ENCODE measurements around the gene TRMT11.

DNA sequence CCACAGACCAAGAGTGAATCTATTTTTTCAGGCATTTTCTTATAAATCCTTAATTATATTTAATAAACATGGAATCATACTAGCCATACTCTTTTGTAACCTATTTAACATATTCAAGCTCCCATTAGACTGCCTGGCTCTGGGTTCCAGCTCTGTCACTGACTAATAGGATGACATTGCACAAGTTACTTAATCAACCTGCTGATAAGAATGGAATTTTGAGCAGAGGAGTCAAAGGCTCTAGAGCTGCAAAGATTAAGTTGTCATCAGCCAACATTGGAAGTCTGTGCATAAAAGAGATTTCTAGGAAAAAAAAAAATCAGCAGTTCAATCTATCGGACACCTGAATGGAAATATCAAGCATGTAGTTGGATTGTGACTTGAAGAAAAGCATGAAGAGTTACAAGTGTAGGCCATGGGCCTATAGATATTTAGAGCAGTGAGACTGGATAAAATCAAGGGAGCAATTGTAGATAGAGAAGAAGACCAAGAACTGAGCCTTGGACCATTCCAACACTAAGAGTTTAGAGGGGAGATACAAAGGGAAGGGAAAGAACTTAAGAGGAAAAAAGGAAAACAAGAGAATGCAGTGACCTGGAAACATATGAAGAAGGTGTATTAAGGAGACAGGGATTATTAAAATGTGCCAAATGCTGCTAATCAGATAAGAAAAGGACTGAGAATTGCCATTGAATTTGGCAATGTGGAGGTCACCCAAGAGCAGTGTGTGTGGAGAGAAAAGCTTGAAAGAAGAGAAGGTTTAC is 40.8 kb upstream of the TRMT11 start:
- TF ChIP-seq ZNF596 (tag by site-specific recombination; IDR thresholded peaks at IDR 0.05) (no peak), ZNF530 (tag by site-specific recombination; IDR thresholded peaks at IDR 0.05; ENCODE audit: low read depth) (no peak), ZNF155 (tag by site-specific recombination; IDR thresholded peaks at IDR 0.05) (no peak), ZNF175 (tag by site-specific recombination; IDR thresholded peaks at IDR 0.05) (no peak), ZNF610 (tag by site-specific recombination; IDR thresholded peaks at IDR 0.05; ENCODE audit: borderline replicate concordance) (no peak), ZNF362 (tag by site-specific recombination; IDR thresholded peaks at IDR 0.05) (no peak), ZBTB44 (tag by site-specific recombination; IDR thresholded peaks at IDR 0.05) (no peak), ZEB2 (tag by site-specific recombination; IDR thresholded peaks at IDR 0.05) (no peak), ZNF660 (tag by site-specific recombination; IDR thresholded peaks at IDR 0.05) (peak; percentile 61; the same call in 1 of the 2 replicates)
- TF ChIP-seq, protein P1, sequence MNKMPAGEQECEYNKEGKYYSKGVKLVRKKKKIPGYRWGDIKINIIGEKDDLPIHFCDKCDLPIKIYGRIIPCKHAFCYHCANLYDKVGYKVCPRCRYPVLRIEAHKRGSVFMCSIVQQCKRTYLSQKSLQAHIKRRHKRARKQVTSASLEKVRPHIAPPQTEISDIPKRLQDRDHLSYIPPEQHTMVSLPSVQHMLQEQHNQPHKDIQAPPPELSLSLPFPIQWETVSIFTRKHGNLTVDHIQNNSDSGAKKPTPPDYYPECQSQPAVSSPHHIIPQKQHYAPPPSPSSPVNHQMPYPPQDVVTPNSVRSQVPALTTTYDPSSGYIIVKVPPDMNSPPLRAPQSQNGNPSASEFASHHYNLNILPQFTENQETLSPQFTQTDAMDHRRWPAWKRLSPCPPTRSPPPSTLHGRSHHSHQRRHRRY (tag by site-specific recombination; IDR thresholded peaks at IDR 0.05), result no peak
- TF ChIP-seq, protein P2, sequence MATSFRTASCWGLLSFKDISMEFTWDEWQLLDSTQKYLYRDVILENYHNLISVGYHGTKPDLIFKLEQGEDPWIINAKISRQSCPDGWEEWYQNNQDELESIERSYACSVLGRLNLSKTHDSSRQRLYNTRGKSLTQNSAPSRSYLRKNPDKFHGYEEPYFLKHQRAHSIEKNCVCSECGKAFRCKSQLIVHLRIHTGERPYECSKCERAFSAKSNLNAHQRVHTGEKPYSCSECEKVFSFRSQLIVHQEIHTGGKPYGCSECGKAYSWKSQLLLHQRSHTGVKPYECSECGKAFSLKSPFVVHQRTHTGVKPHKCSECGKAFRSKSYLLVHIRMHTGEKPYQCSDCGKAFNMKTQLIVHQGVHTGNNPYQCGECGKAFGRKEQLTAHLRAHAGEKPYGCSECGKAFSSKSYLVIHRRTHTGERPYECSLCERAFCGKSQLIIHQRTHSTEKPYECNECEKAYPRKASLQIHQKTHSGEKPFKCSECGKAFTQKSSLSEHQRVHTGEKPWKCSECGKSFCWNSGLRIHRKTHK (tag by site-specific recombination; IDR thresholded peaks at IDR 0.05), result no peak
